Fibroblast of gingiva (primary cell): ENCODE results near the gene PEAK1.
"Not testable (repeated sequence)": the region's sequence is repeated elsewhere in the genome, so short reads cannot be mapped to it uniquely, and the experiment has no call there.

ENCODE experiments used
- DNase-seq: peaks from one replicate; pipeline ENCODE4 v3.0.0-alpha.2; 2011; ENCODE audit warnings: low read depth

PEAK1 gene

DNA sequence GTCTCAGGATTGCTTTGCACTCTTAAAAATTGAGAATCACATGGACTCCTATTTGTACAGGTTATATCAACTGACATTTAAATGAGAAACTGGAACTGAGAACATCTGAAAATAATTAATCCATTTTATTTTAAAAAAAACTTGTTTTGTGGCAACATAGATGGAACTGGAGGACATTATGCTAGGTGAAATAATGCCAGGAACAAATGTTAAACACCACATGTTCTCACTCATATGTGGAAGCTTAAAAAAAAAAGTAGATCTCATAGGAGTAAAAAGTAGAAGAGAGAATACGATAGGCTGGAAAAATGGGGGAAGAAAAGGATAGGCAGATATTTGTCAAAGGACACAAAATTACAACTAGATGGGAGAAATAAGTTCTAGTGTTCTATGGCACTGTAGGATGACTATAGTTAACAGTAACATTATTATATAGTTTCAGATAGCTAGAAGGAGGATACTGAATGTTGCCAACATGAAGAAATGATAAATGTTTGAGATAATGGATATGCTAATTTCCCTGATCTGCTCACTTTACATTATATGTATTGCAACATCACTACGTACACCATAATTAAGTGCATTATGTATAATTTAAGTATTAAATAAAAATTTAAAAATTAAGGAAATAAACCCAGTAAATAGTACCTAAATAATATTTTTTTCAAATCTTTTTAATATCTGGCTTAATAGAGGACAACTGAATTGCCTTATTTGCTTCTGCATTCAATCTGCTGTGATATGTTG is 248.5 kb downstream of the PEAK1 start:
- DNase-seq, result peak; percentile 54

DNA sequence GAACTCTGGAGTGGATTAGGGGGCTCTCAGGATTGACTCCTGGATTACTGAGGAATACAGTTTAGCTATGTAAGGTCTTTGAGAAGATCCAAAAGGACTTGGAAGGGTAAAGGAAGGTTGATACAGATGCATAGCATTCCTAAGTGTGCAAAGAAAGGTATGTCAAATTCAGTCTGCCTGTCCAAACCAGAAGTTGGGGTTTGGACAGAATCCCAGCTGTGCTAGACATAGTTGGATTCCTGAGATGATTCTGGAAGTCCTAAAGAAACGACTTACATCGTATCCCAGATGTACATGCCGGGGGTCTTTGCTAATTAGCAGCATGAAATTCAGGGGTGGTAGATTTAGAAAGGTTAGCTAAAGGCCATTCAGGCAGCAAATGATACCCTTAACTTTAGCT is 251.3 kb downstream of the PEAK1 start:
- DNase-seq, result no peak

DNA sequence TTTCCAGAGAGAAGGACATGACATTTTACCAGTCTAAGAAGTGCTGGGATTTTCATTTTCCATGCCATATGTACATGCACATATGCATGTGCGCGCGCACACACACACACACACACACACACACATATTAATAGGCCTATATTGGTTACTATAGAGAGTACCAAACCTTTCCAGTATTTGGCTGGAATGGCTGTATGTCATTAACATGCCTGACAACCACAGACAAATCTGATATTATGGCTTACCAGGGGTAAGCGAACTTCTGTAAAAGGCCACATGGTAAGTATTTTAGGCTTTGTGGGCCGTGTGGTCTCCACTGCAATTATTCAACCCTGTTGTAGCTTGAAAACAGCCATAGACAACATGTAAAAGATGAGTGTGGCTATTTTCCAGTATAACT is 251.8 kb downstream of the PEAK1 start:
- DNase-seq, result no peak

GRCh38 chr15:77167406-77167805 is 252.5 kb downstream of the PEAK1 start:
- no peak for DNase-seq

- DNase-seq, result no peak
These were observed 256.0 kb downstream of the PEAK1 start for GRCh38 chr15:77163781-77164384.

DNA sequence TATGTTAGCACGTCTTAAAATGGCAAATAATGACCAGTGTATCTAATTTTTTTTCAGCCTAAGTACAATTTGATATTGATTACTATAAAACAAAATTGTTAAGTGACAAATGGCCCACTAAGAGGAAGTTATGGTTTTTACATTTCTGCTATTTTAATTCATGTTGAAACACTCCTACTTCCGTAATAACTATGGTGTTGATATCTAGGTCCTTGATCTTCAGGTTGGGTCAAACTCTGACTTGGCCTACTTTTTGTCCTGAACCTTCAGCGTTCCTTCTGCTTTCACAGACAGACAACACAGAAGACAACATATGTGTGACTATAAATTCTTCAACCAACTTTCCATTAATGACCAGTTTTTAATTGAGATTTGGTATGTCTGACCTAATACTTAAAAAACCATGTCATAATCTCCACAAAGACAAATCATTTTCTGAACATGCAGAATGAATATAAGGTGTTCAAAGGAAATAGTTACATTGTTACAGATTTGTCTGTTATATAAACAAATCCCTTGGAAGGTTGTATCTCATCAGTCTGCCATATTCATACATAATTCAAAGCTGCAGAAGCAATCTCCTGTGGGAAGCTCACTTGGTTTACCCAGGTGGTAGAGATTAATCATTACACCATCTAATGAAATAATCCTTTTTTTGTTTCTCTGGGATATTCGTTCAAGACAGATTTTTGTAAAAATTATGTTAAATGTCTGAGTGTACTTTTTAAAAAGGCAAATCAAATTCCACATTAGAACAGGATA is 256.9 kb downstream of the PEAK1 start:
- no peak for DNase-seq

DNA sequence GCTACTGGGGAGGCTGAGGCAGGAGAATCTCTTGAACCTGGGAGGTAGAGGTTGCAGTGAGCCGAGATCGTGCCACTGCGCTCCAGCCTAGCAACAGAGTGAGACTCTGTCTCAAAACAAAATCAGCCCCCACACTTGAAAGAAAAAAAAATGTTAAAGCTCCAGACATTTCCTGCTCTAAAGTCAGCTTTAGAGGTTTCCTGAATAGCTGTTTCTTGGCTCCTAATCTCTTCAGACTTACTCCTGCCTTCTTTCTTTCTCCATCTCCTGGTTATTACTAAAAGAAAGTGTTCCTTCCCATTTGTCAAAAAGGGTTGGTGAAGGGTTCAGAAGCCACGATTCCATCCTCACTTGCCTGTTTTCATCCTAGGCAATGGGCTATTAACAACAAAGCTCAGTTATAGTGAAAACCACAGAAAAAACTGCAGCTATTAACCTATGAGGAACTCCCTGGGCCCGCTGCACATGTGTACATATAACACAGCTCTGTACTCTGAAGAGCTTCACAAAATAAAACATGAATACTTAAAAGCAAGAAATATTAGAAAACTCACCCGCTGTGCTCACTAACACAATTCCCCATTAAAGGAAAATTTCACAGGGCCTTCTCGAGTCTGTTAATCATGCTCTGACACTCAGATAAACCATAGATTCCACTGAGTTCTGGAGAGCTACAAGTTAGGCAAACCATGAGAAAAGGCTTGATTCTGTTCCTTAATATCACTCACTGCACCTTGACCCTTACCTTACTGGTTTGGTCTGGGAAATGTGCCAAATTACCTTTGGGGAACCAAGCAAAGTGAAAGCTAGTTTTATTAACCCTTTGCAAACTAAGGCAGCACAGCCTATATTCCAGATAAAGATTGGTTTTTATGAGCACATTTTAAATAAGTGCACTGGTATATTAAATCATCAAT is 259.1 kb downstream of the PEAK1 start:
- DNase-seq, result no peak

DNA sequence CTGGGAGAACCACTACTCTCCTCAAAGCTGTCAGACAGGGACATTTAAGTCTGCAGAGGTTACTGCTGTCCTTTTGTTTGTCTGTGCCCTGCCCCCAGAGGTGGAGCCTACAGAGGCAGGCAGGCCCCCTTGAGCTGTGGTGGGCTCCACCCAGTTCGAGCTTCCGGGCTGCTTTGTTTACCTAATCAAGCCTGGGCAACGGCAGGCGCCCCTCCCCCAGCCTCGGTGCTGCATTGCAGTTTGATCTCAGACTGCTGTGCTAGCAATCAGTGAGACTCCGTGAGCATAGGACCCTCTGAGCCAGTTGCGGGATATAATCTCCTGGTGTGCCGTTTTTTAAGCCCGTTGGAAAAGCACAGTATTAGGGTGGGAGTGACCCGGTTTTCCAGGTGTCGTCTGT is 263.9 kb downstream of the PEAK1 start:
- not testable (repeated sequence) for DNase-seq

- no peak for DNase-seq
These were observed 271.7 kb downstream of the PEAK1 start for GRCh38 chr15:77148191-77148590.

GRCh38 chr15:77145370-77145769 is 274.5 kb downstream of the PEAK1 start:
- DNase-seq, result no peak

GRCh38 chr15:77144492-77145070 is 275.3 kb downstream of the PEAK1 start:
- DNase-seq, result peak; percentile 98

DNA sequence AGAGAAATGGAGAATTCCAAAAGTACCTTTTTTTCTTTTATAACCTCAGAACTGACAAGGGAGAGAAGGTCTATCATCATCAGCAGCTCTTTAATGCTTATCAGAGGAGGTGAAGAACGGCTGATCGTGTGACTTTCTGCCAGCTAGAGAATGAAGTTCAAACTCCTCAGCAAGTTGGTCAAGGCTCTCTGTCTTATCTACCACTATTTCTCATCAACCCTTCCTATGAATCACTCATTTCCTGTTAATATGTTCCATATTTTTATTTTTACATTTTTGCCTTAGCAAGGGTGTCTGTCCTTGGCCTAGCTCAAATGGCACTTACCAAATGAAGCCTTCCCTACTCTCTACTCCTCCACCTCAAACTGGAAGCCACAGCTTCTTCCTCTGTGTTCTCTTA is 275.9 kb downstream of the PEAK1 start:
- peak; percentile 9 for DNase-seq

DNA sequence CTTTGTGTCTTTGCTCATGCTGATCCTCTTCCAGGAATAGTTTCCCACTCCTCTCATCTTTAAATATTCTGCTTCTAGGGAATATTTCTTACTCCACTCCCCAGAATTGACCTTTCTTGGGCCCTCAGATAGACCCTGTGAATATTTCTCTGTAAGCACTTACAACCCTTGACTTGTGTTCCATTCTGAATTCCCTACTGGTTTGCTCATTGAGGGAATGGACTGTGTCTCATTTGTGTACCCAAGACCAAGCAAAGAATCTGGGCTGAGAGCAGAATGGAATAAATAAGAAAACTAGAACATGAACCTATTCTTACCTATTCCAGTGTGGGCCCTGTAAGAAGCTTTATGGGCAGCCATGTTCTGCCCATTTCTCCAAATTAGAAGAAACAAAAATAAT is 276.3 kb downstream of the PEAK1 start:
- DNase-seq, result no peak

DNA sequence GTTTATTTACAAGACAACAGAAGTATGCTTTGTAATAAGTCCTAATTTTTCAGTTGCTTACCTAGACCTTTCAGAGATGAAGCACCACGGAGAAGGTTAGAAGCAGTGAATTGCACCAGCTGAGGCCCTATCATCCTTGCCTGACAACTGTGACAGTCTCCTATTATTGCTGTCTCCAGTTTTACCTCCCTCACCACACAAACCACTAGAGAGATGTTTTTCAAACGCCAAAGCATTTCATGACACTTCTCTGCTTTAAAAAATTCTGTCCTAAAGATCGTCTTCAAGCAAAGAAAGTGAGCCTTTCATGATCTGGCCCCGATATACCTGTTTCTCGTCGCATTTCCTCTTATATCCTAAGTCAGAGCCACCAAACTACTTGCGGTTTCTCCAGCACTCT is 276.7 kb downstream of the PEAK1 start:
- DNase-seq, result no peak

DNA sequence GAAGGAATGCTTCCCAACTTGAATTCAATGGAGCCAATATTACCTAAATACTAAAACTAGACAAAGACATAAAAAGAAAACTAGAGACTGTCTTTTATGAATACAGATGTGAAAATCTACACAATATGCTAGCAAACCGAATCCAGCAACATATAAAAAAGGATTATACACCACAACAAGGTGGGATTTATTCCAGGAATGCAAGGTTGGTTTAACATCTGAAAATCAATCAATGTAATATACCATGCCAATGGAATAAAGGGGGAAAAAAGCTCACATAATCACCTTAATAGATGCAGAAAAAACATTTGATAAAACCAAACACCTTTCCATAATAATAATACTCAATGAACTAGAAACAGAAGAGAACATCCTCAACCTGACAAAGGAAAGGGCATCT is 279.7 kb downstream of the PEAK1 start:
- no peak for DNase-seq

GRCh38 chr15:77139312-77139711 is 280.6 kb downstream of the PEAK1 start:
- DNase-seq, result no peak

GRCh38 chr15:77138167-77138522 is 281.8 kb downstream of the PEAK1 start:
- DNase-seq, result no peak

DNA sequence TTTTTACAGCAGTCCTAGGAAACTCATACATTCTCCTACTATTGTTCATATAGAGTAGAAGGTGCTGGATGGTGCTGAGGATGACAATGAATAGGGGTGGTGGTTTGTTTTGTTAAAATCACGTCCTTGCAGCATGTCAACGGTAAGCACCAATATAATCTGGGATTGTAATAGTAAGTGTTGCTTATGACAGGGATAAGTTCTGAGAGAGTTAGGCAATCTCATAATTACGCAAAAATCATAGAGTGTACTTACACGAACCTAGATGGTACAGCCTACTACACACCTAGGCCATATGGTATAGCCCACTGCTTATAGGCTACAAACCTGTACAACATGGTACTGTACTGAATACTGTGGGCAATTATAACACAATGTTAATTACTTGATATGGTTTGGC is 284.7 kb downstream of the PEAK1 start:
- no peak for DNase-seq

DNA sequence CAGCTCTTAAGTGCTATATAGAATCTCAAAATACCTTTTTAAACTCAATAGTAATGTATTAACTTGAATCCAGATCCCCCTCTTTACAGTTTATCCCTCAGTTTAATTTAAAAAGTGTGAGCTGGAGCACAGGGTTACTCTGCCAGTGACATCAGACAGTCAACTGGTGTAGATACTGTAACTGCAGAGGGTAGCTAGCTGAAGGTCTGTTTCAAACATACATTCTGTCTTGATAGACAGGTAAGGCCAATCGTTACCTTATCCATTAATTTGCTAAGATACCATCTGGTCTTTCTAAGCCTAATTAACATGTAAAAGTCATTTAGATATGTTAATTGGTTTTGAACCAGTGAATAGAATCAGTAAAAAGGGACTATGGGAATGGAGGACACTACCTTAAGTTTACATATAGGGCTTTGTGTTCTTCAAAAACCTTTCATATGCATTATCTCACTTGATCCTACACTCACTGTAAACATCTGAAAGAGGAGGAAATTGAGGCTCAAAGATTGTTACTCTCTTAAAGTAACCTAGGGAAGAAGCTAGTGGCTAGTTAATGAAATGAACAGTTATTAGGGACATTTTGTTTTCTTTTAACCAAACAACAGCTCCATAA is 289.5 kb downstream of the PEAK1 start:
- no peak for DNase-seq

DNA sequence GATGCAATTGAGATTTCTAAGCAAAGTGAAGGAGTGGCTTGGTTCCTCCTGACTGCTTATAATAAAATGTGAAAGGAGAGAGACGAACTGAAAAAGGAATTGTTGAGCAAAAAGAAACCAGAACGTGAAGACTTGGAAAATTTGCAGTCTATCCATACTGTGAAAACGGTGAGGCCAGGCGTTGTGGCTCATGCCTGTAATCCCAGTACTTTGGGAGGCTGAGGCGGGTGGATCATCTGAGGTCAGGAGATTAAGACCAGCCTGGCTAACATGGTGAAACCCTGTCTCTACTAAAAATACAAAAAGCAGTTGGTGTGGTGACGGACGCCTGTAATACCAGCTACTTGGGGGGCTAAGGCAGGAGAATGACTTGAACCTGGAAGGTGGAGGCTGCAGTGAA is 292.3 kb downstream of the PEAK1 start:
- DNase-seq, result no peak

- no peak for DNase-seq
These were observed 293.2 kb downstream of the PEAK1 start for GRCh38 chr15:77126529-77127326.
